HTERT RPE-1 (cell line): Measurements from ENCODE around the gene CYP2C18.
"Not testable (repeated sequence)": the region's sequence is repeated elsewhere in the genome, so short reads cannot be mapped to it uniquely, and the experiment has no call there.

Experiments used
- in situ Hi-C: fragments of 300-500 bp; cut with MboI; formaldehyde crosslinking; loops from 4 replicates; pipeline ENCODE4 v1.14.3; 2020; ENCODE audit warnings: low sequenced_read_pairs

The CYP2C18 gene

DNA sequence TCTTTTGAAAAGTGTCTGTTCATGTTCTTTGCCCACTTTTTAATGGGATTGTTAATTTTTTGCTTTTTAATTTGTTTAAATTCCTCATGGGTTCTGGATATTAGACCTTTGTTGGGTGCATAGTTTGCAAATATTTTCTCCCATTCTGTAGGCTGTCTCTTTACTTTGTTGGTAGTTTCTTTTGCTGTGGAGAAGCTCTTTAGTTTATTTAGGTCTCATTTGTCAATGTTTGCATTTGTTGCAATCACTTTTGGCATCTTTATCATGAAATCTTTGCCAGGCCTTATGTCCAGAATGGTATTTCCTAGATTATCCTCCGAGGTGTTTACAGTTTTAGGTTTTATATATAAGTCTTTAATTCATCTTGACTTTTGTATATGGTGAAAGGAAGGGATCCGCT lies 55.1 kb downstream of the CYP2C18 start:
- in situ Hi-C loops = no loop called here

DNA sequence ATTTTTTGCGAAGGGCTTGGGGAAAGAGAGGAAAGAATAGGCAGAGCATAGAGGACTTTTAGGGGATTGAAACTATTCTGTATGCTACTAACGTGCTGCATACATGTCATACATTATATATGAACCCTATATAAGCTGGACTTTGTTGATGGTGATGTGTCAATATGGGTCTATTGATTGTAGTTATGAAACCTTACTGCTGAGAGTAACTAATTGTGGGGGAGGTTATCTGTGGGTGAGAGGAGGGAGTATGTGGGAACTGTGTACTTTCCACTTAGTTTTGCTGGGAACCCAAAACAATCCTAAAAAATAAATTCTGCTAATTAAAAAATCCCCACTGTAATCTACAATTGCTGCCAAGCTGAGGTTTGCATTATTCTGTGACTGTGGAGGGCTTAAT lies 63.6 kb downstream of the CYP2C18 start:
- in situ Hi-C loops = no loop called here

DNA sequence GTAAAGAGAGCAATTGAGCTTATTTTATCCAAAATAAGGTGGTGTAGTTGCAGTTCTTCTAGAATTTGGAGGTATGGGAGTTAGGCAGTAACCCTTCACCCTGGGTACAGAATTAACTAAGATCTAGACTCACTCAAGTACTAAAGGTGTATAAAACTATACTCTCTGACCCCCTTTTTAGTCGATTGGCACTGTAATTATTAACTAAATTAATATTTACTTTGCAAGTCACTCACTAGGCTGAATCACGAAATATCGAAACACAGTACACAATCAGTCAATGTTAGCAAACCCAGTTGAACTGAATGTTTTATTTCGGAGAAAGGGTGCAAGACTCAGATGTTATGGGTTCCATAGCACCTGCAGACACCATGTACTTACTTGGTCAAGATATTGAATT lies 64.3 kb downstream of the CYP2C18 start:
- in situ Hi-C loops = no loop called here

DNA sequence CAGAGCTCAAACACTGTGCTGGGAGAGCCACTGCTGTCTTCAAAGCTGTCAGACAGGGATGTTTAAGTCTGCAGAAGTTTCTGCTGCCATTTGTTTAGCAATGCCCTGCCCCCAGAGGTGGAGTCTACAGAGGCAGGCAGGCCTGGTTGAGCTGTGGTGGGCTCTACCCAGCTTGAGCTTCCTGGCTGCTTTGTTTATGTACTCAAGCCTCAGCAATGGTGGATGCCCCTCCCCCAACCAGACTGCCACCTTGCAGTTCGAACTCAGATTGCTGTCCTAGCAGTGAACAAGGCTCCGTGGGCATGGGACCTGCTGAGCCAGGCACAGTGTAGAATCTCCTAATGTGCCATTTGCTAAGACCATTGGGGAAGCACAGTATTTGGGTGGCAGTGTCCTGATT lies 74.4 kb downstream of the CYP2C18 start:
- in situ Hi-C loops = no loop called here

DNA sequence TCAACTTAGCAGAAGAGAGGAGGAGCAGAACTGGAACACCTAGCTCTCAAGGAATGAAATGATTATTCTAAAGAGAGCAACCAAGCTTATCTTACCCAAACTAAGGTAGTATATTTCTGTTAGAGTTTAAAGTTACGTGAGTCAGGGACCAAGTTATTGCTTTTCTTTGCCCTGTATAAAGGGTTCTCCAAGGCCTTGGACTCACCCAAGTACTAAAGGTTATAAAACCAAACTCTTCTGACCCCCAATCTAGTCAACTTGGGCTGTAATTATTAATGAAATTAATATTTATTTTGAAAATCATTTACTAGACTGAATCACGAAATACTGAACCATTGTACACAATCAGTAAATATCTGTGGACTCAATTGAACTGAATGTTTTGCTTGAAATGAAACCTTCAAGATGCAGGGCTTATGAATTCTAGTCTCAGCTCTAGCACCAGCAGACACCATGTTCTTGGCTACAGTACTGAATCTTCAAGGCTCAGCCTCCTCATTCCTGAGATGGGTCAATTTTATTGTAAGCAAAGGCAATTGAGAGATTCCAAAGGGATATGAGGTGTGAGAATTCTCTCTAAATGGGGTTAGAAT lies 77.2 kb downstream of the CYP2C18 start:
- in situ Hi-C loops = no loop called here

DNA sequence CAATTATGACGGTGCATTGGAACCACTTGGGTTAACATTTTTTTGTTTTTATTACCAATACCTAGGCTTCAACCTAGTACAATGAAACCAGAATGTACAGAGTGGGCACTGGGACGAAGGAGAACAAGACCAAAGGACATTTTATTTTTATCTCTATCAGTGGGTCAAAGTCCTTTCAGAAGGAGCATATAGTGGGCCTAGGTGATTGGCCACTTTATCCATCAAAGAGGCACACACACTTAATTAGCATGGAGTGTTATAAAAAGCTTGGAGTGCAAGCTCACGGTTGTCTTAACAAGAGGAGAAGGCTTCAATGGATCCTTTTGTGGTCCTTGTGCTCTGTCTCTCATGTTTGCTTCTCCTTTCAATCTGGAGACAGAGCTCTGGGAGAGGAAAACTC lies 78.9 kb downstream of the CYP2C18 start, which contains the start of gene CYP2C19:
Gene CYP2C19, plus strand, starts transcription at position 289 of the 400 bp plus-strand sequence. Its CDS starts 25 bp downstream, at position 314.
- in situ Hi-C loops = no loop called here

DNA sequence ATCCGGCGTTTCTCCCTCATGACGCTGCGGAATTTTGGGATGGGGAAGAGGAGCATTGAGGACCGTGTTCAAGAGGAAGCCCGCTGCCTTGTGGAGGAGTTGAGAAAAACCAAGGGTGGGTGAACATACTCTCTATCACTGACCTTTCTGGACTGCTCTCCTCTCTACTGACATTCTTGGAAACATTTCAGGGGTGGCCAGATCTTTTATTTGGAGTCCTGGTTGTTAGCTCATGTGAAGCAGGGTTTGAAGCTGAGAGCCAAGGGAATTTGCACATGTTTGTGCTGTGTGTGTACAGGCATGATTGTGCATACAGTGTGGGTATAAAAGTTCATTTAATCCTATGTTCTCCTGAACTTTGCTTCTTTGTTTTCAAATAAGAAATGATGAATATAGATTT lies 91.9 kb downstream of the CYP2C18 start:
- in situ Hi-C loops = not testable (repeated sequence)

DNA sequence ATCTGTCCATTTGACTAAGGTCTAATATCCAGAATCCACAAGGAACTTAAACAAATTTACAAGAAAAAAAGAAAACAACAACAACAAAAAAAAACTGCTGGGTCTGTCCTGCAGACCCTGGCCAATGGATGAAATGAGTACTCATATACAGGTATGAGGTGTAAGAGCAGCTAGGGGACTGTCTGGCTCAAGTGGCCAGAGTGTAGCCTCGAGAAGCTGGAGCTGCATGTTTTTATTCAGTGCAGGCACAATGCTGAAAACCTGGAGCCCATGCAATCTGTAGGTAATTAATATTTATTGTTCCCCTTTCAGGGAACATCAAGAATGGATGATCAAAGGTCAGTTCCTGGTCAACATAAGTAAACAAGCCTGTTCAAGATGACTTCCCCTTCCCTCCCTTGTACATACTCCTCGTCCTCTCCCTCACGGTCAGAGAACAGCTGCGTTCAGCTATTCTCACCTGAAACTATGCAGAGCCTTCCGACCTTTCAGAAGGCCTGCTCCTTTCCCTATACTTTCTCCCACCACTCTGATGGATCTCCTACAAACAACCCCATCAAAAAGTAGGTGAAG lies 94.4 kb downstream of the CYP2C18 start:
- in situ Hi-C loops = no loop called here

DNA sequence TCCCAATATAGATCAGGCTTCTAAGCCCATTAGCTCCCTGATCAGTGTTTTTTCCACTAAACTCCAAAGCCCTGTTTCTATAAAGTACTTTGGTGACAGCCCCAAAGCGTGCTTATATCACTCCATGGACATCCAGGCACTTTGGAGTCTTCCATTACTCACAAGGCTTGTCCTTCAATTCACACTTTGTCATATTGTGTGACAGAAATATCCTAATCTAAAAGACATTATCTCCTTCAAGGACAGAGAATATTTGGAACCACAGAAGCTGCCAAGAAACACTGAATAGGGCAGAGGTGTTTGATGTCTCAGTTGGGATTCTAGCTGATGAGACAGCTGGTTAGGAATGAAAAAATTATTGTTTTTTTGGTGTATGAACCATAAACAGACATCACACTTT lies 97.3 kb downstream of the CYP2C18 start:
- in situ Hi-C loops = no loop called here

DNA sequence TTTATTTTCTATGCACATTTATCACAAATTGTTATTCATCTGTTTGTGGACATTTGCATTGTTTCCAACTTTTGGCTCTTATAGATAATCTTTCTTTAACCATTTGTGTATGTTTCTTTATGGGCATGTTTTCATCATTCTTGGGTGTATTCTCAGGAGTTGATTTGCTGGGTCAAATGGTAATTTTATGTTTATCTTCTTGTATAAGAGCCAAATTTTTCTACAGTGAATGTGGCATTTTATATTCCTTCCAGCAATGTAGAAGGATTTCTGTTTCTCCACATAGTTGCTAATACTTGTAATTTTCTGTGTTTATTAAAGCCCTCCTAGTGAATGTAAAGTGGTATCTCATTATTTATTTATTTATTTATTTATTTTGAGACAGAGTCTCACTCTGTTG lies 100.7 kb downstream of the CYP2C18 start:
- in situ Hi-C loops = no loop called here

DNA sequence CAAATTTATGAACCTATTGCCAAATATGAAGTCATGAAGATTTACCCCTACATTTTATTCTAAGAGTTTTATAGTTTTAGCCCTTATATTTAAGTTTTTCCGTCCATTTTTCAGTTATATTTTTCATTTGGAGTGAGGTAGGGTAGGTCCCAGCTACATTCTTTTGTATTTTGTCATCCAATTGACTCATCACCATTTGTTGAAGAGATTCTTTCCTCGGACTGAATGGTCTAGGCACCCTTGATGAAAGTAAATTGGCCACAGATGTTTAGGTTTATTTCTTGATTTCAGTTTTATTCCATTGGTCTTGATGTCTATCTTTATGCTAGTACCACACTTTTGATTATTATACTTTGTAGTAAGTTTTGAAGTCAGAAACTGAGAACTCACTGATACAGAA lies 101.7 kb downstream of the CYP2C18 start:
- in situ Hi-C loops = no loop called here
